Retinal pigment epithelial cell (primary cell): ENCODE results near the gene VHLL.

Source experiments
- DNase-seq: peaks from one replicate; pipeline ENCODE4 v3.0.0-alpha.2; 2010; ENCODE audit warnings: low read depth
- H3K4me3 ChIP-seq: 2 replicates; pipeline ENCODE4 v1.5.1; 2011; ENCODE audit warnings: mild to moderate bottlenecking, low read length, control low read depth, moderate library complexity
- CTCF ChIP-seq: conservative IDR thresholded peaks from 2 replicates; pipeline ENCODE4 v1.5.1; 2011; ENCODE audit warnings: low read depth, low read length, control low read depth, inconsistent platforms

Gene VHLL

DNA sequence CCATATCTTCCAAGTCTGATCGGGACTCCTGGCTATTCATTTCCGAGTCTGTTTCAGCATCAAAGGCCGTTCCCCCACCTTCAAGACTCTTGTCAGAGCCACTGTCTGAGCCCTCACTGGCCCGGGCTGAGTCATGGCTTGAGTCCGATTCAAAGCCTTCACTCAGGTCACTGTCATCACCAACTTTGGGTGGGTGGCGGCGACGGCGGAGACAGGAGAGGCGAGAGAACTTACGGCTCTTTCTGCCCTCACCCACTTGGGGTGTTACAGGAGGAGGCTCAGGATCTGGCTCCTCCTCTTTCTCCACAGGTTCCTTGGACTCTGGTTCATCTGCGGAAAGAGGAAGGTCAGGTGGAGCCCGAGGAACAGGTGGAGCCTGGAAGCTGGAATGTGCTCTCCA is 33.1 kb downstream of the VHLL start:
- H3K4me3 ChIP-seq: no peak overlapping the region
- no peak for DNase-seq
- no peak for TF ChIP-seq CTCF

- no peak for TF ChIP-seq CTCF
- H3K4me3 ChIP-seq: no peak overlapping the region
- DNase-seq: no peak
These were observed 35.8 kb downstream of the VHLL start for GRCh38 chr1:156263288-156263655.

- no peak for DNase-seq
- no peak for TF ChIP-seq CTCF
- H3K4me3 ChIP-seq: no peak overlapping the region
These were observed 36.4 kb downstream of the VHLL start for GRCh38 chr1:156262461-156263287.

DNA sequence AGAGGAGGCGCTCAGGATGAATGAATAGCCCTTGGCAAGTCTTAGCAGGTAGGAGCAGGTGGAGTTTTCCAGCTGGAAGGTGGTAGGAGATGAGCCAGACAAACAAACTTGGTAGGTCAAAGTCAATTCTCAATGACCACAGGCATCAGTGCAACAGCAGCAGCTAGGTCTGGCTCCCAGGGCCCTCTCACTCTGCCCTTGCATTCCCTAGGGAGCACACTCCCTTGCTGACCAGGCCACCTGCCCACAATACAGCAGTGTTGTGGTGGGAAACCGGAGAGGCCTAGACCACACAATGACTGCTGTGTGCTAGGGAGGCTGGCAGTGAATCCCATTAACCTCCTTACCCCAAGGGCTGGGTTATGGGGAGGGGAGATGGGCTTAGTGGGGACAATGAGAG is 38.2 kb downstream of the VHLL start:
- DNase-seq: no peak
- no peak for TF ChIP-seq CTCF
- H3K4me3 ChIP-seq: no peak overlapping the region

DNA sequence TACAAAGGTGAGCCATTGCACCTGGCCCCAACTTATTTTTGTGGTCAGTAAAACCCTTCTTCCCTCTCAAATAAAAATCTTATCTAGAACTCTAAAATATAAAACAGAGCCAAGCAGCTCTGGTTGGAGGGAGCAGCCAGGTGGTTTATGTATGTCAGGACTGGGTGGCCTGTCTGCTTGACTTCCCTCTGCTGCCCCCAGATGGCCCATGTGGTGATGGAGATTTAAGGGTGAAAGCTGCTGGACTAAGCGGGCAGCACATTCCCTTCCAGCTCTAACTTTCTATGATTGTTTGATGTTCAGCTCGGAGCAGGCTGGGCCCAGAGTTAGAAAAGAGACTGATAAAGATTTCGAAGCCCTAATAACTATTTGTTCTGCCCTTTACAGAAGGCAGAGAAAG is 39.3 kb downstream of the VHLL start:
- no peak for DNase-seq
- no peak overlapping the region for H3K4me3 ChIP-seq
- peak; percentile 21 for TF ChIP-seq CTCF

DNA sequence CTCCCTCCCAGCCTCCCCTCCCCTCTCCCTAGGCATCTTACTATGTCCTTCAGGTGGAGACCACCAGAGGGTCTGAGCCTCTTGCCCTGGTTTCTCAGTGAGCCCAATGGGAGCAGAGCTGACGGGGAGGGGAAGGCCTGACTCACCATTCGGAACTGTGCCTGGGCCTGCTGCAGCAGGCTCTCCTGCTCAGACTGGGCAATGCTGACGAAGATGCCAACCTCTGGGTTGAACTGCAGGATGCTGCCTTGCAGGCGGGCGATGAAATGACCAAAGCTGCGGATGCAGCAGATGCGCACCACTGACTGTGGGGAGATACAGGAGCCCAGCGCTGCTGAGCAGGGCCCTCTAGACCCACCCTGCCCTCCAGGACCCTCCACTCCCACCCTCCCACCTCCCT is 40.2 kb downstream of the VHLL start:
- no peak for DNase-seq
- no peak overlapping the region for H3K4me3 ChIP-seq
- TF ChIP-seq CTCF: no peak

DNA sequence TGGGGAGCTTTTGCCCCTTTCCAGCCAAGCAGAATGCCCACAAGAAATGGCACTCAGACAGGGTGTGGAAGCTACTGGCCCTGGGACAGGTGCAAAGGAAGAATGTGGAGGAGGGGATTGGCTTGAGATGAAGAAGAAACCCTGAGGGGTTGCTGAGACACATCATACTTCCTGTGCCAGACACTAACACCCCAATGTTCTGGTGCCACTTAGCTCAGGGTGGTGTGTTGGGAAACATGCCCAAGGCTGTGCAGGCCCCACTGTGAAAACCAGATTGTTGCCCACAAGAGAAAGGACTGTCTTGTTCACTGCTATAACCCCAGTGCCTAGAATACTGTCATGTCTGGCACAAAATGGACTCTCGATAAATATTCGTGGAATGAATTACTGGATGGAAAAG is 41.4 kb downstream of the VHLL start:
- no peak for TF ChIP-seq CTCF
- no peak overlapping the region for H3K4me3 ChIP-seq
- no peak for DNase-seq
